Erythroblast (primary cell): ENCODE results near the gene SLC25A13.

Experiments
- GATA1 ChIP-seq: IDR thresholded peaks from 2 replicates; pipeline ENCODE4 v1.6.1; 2011; ENCODE audit warnings: low read depth, mild to moderate bottlenecking, control low read depth, low read length, moderate library complexity
- POLR2A ChIP-seq: IDR thresholded peaks from 2 replicates; pipeline ENCODE4 v1.6.1; 2011; ENCODE audit warnings: mild to moderate bottlenecking, low read length

- TF ChIP-seq POLR2A (no peak), GATA1 (no peak)
These were observed 143.3 kb downstream of the SLC25A13 start for GRCh38 chr7:96178581-96178980.
